CD4-positive, alpha-beta T cell treated with Interleukin-15 for 4 hours (primary cell): ENCODE results near the gene SF3B1.
"Not testable (repeated sequence)": the region's sequence is repeated elsewhere in the genome, so short reads cannot be mapped to it uniquely, and the experiment has no call there.

Experiments
- DNase-seq: peaks from one replicate; pipeline ENCODE4 v3.0.0-alpha.2; 2020; ENCODE audit warnings: low spot score

SF3B1 gene

DNA sequence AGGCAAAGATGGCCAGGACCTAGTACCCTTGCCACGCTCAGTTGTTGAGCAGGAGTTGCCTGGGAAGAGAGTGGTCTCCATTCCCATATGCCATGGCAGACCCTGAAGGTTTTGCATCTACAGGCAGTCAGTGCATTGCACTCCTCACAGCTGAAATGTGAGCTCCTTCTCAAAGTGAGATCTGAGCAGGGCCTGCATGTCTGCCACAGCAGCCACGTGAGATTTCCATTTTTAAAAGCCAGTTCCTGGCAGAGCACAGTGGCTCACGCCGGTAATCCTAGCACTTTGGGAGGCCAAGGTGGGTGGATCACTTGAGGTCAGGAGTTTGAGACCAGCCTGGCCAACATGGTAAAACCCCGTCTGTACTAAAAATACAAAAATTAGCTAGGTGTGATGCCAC, 90.9 kb downstream of the SF3B1 start:
- not testable (repeated sequence) for DNase-seq

DNA sequence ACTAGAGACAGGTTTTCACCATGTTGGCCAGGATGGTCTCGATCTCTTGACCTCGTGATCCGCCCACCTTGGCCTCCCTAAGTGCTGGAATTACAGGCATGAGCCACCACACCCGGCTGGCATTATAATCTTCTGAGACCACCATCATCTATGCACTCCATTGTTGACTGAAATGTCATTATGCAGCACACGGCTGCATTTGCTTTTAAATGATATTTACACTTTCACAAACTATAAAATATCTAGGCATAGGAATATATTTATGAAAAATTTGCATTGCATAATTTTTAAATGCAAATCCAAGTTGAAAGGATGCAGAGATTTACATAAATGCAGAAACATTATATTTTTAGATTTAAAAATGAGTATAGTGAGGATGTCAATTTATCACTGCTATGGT, 94.2 kb downstream of the SF3B1 start:
- no peak for DNase-seq
